HepG2 (cell line): Measurements from ENCODE around the gene CD19. TPM values are rescaled to one million over a fixed set of nuclear protein-coding genes. Genes with fewer than 3 reads are reported as not detected.

Source experiments
- ATAC-seq: fragments of 200-7000 bp; cut with Tn5 transposase; 3 replicates; pipeline ENCODE4 v1.9.1; 2020; ENCODE audit warnings: mild to moderate bottlenecking, moderate library complexity
- BruUV-seq: library from RNA; stranded (reverse); fragments of 400-500 nt; replicated peaks from 2 replicates; lab custom pipeline; 2021; lab: Mats Ljungman, UMichigan
- CTCF ChIA-PET: fragments of 300-600 bp; formaldehyde crosslinking; extraction: SDS; loops from one replicate; lab custom pipeline; 2021; ENCODE audit warnings: low total read pairs, inconsistent platforms, low intra/inter-chr PET ratio; lab: Yijun Ruan, JAX
- POLR2A ChIA-PET: fragments of 350-600 bp; sonication (Branson Sonifier 250); formaldehyde crosslinking; loops from one replicate; lab custom pipeline; 2020; ENCODE audit warnings: antibody characterized with exemption, inconsistent platforms; lab: Yijun Ruan, JAX
- DNase-seq: peaks from one replicate; pipeline ENCODE4 v3.0.0-alpha.2; 2015; ENCODE audit warnings: low spot score
- FAIRE-seq: peaks from 3 replicates; lab custom pipeline; 2011; peaks lifted over from hg19 to GRCh38; lab: Jason Lieb, UNC
- H2AFZ ChIP-seq: one replicate; pipeline ENCODE4 v1.6.1; 2011; ENCODE audit warnings: low read length, inconsistent platforms
- H3K27ac ChIP-seq: fragments of 300-600 bp; 3 replicates; pipeline ENCODE4 v1.8.0; 2011; ENCODE audit warnings: mixed run types, mild to moderate bottlenecking, mixed read lengths, low read length, inconsistent platforms; ENCODE audit not compliant: insufficient read depth; ENCODE audit errors: extremely low read length
- H3K27me3 ChIP-seq, 2 experiments: fragments of 200-600 bp in 1 of 2; 2 replicates in 1 of 2; 3 replicates in 1 of 2; pipeline versions ENCODE4 v1.6.0 to v1.8.0; 2011; ENCODE audit warnings: low read length in 2 of 2, mild to moderate bottlenecking in 2 of 2, moderate library complexity in 2 of 2, inconsistent platforms in 1 of 2; ENCODE audit not compliant: insufficient read depth in 2 of 2, control insufficient read depth in 1 of 2
- H3K36me3 ChIP-seq, 2 experiments: fragments of 200-600 bp in 1 of 2; replicated peaks in 1 of 2; 2 replicates in 1 of 2; 3 replicates in 1 of 2; pipeline versions ENCODE4 v1.5.1 to v1.8.0; 2011; ENCODE audit warnings: low read length in 2 of 2, inconsistent platforms in 1 of 2; ENCODE audit not compliant: insufficient read depth in 2 of 2, control insufficient read depth in 1 of 2
- H3K4me1 ChIP-seq: 2 replicates; pipeline ENCODE4 v1.5.1; 2012; ENCODE audit warnings: low read length, inconsistent platforms; ENCODE audit not compliant: insufficient read depth
- H3K4me2 ChIP-seq: 2 replicates; pipeline ENCODE4 v1.6.0; 2011; ENCODE audit warnings: low read depth, low read length, inconsistent platforms
- H3K4me3 ChIP-seq, 3 experiments: fragments of 200-600 bp in 1 of 3; sonication (generic), shearing (Covaris generic) in 1 of 3; replicated peaks in 1 of 3; 2 replicates each; pipeline ENCODE4 v1.5.1; 2011 to 2016; ENCODE audit warnings: low read length in 3 of 3, inconsistent platforms in 2 of 3, low read depth in 2 of 3, mild to moderate bottlenecking in 2 of 3, control low read depth in 1 of 3, mixed read lengths in 1 of 3; ENCODE audit not compliant: insufficient read depth in 1 of 3
- H3K79me2 ChIP-seq: one replicate; pipeline ENCODE4 v1.6.1; 2011; ENCODE audit warnings: low read length, inconsistent platforms; ENCODE audit not compliant: insufficient read depth
- H3K9ac ChIP-seq: 2 replicates; pipeline ENCODE4 v1.6.0; 2011; ENCODE audit warnings: mild to moderate bottlenecking, low read depth, low read length, inconsistent platforms; ENCODE audit not compliant: insufficient read depth
- H3K9me3 ChIP-seq: 2 replicates; pipeline ENCODE4 v1.5.1; 2012; ENCODE audit warnings: mild to moderate bottlenecking, low read length
- H4K20me1 ChIP-seq: 2 replicates; pipeline ENCODE4 v1.6.0; 2011; ENCODE audit warnings: inconsistent platforms, mild to moderate bottlenecking, low read length, moderate library complexity; ENCODE audit not compliant: insufficient read depth
- CAMTA2 ChIP-seq: sonication (generic); formaldehyde crosslinking; IDR thresholded peaks from 2 replicates; pipeline ENCODE4 v1.4.0; 2020; ENCODE audit warnings: mild to moderate bottlenecking, missing genetic modification reagents, borderline replicate concordance
- MAZ ChIP-seq, 2 experiments: sonication (generic) in 1 of 2; formaldehyde crosslinking in 1 of 2; IDR thresholded peaks; 2 replicates each; pipeline versions ENCODE4 v1.5.0 to v1.6.1; 2012 to 2020; ENCODE audit warnings: low read depth in 2 of 2, mild to moderate bottlenecking in 2 of 2, borderline replicate concordance in 1 of 2, improper control_type of control experiment in 1 of 2, low read length in 1 of 2, missing genetic modification reagents in 1 of 2, moderate library complexity in 1 of 2
- MED13 ChIP-seq: sonication (generic); formaldehyde crosslinking; IDR thresholded peaks from 2 replicates; pipeline ENCODE4 v1.5.0; 2020; ENCODE audit warnings: missing genetic modification reagents
- REL ChIP-seq: sonication (generic); formaldehyde crosslinking; conservative IDR thresholded peaks from 2 replicates; pipeline ENCODE4 v1.8.0; 2022; ENCODE audit warnings: mild to moderate bottlenecking, missing genetic modification reagents, moderate library complexity
- SIN3A ChIP-seq: IDR thresholded peaks from 2 replicates; pipeline ENCODE4 v1.6.1; 2011; ENCODE audit warnings: low read depth, mild to moderate bottlenecking, control low read depth, low read length, borderline replicate concordance
- SNAI1 ChIP-seq: sonication (generic); formaldehyde crosslinking; IDR thresholded peaks from 2 replicates; pipeline ENCODE4 v1.5.0; 2020; ENCODE audit warnings: mild to moderate bottlenecking, missing genetic modification reagents, borderline replicate concordance
- THYN1 ChIP-seq: sonication (generic); formaldehyde crosslinking; IDR thresholded peaks from 2 replicates; pipeline ENCODE4 v1.8.1; 2023; ENCODE audit warnings: low read depth, mild to moderate bottlenecking, moderate library complexity, missing genetic modification reagents, borderline replicate concordance
- TP53 ChIP-seq: sonication (generic); formaldehyde crosslinking; conservative IDR thresholded peaks from 2 replicates; pipeline ENCODE4 v1.4.0; 2020; ENCODE audit warnings: missing genetic modification reagents
- ZC3H13 ChIP-seq: sonication (generic); formaldehyde crosslinking; IDR thresholded peaks from 2 replicates; pipeline ENCODE4 v1.8.1; 2023; ENCODE audit warnings: mild to moderate bottlenecking, missing genetic modification reagents, moderate library complexity
- ZFP41 ChIP-seq: sonication (generic); formaldehyde crosslinking; IDR thresholded peaks from 2 replicates; pipeline ENCODE4 v1.4.0; 2020; ENCODE audit warnings: mild to moderate bottlenecking, missing genetic modification reagents, borderline replicate concordance
- ZNF670 ChIP-seq: sonication (generic); formaldehyde crosslinking; IDR thresholded peaks from 2 replicates; pipeline ENCODE4 v1.8.0; 2022; ENCODE audit warnings: mild to moderate bottlenecking, missing genetic modification reagents, borderline replicate concordance
- WGBS: methylation state at CpG from one replicate; pipeline ENCODE4 v1.1.6; 2017; ENCODE audit warnings: low lambda C conversion rate; 5-methylcytosine and 5-hydroxymethylcytosine counted together
- in situ Hi-C: cut with HindIII; loops from 2 replicates; pipeline ENCODE4 v1.10.0; 2017; ENCODE audit warnings: low pct_unique_long_range_greater_than_20kb; ENCODE audit not compliant: extremely low pct_ligation_motif_present
- intact Hi-C: fragments of 100-400 bp; cut with micrococcal nuclease; formaldehyde crosslinking; loops from one replicate; pipeline ENCODE4 v1.10.0; 2022; ENCODE audit not compliant: unreplicated experiment
- polyA plus RNA-seq, 8 experiments: library from polyadenylated mRNA; depleted of rRNA in 3 of 8; stranded (reverse) in 7 of 8; unstranded in 1 of 8; fragments of >200 nt; fragmentation: Illumina TruSeq in 4 of 8; extraction: Trizol in 4 of 8; gene quantifications; 2 replicates each; pipeline versions ENCODE4 v1.2.1 to v1.2.3, GENCODE V29; 2011 to 2016; ENCODE audit warnings: low read depth in 4 of 8, missing spikeins in 1 of 8, mixed read lengths in 1 of 8; ENCODE audit not compliant: insufficient read depth in 1 of 8
- total RNA-seq, 5 experiments: library from RNA; depleted of rRNA; stranded (reverse); fragments of >200 nt; fragmentation: Illumina TruSeq; extraction: Trizol; gene quantifications; 2 replicates each; pipeline ENCODE4 v1.2.3, GENCODE V29; 2016; ENCODE audit warnings: low read depth in 1 of 5
- TF ChIP-seq, protein P1 (sequence below): sonication (generic); formaldehyde crosslinking; IDR thresholded peaks from 2 replicates; pipeline ENCODE4 v1.5.1; 2020; ENCODE audit warnings: mild to moderate bottlenecking, missing genetic modification reagents, borderline replicate concordance
- TF ChIP-seq, protein P2 (sequence below): sonication (generic); formaldehyde crosslinking; IDR thresholded peaks from 2 replicates; pipeline ENCODE4 v1.4.0; 2020; ENCODE audit warnings: missing genetic modification reagents
- TF ChIP-seq, protein P3 (sequence below): sonication (generic); formaldehyde crosslinking; IDR thresholded peaks from 2 replicates; pipeline ENCODE4 v1.5.1; 2020; ENCODE audit warnings: missing genetic modification reagents, mild to moderate bottlenecking, borderline replicate concordance

Gene CD19
- total and polyA plus RNA-seq, 2 of the 13 experiments (the other 11 are each of a cell fraction or from before 2014, with no cell fraction given): 0.55 to 1.1 TPM

DNA sequence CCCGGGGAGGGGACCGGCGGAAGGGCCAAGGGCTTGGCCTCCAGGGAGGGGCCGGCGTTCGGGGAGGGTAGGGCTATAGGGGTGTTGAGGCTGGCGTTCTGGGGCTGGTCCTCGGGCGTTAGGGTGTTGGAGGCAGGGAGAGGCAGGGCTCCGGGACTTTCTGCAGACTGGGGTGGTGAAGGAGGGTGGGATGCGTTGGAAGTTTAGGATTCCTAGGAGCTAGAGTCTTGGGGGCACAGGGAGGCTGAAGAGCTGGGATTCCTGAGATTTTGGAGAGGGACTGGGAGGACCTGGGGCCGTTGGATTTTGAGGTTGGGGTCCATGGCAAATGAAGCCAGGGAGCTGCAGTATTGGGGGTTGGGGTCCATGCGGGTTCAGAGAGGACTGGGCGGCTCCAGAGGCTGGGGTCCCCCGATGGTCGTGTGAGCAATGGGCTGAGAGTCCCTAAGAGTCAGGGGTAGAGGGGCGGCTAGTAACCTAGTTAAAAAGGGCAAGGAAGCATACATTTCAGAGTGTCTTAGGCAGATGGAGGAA, 19.7 kb downstream of the CD19 start:
- H2AFZ ChIP-seq: no peak overlapping the region
- intact Hi-C loops: no loop called here
- TF ChIP-seq TP53 (CRISPR knock-in tag) (no peak), SIN3A (peak; percentile 54; the same call in 1 of the 2 replicates), ZFP41 (CRISPR knock-in tag) (no peak), ZNF670 (CRISPR knock-in tag) (no peak), REL (CRISPR knock-in tag) (0 out of 2 replicates have a peak, but pooled peaks have one; percentile 3), SNAI1 (peak; percentile 82; the same call in 1 of the 2 replicates), MED13 (CRISPR knock-in tag) (peak; percentile 4; the same call in 1 of the 2 replicates), MAZ (IDR thresholded peaks at IDR 0.05; ENCODE audit: borderline replicate concordance, low read depth, low read length) (0 out of 2 replicates have a peak, but pooled peaks have one; percentile 15), MAZ (CRISPR knock-in tag; IDR thresholded peaks at IDR 0.05; ENCODE audit: low read depth) (no peak), THYN1 (no peak), CAMTA2 (CRISPR knock-in tag) (peak; percentile 69; the same call in 1 of the 2 replicates), ZC3H13 (CRISPR knock-in tag) (0 out of 2 replicates have a peak, but pooled peaks have one; percentile 29)
- TF ChIP-seq, protein P1, sequence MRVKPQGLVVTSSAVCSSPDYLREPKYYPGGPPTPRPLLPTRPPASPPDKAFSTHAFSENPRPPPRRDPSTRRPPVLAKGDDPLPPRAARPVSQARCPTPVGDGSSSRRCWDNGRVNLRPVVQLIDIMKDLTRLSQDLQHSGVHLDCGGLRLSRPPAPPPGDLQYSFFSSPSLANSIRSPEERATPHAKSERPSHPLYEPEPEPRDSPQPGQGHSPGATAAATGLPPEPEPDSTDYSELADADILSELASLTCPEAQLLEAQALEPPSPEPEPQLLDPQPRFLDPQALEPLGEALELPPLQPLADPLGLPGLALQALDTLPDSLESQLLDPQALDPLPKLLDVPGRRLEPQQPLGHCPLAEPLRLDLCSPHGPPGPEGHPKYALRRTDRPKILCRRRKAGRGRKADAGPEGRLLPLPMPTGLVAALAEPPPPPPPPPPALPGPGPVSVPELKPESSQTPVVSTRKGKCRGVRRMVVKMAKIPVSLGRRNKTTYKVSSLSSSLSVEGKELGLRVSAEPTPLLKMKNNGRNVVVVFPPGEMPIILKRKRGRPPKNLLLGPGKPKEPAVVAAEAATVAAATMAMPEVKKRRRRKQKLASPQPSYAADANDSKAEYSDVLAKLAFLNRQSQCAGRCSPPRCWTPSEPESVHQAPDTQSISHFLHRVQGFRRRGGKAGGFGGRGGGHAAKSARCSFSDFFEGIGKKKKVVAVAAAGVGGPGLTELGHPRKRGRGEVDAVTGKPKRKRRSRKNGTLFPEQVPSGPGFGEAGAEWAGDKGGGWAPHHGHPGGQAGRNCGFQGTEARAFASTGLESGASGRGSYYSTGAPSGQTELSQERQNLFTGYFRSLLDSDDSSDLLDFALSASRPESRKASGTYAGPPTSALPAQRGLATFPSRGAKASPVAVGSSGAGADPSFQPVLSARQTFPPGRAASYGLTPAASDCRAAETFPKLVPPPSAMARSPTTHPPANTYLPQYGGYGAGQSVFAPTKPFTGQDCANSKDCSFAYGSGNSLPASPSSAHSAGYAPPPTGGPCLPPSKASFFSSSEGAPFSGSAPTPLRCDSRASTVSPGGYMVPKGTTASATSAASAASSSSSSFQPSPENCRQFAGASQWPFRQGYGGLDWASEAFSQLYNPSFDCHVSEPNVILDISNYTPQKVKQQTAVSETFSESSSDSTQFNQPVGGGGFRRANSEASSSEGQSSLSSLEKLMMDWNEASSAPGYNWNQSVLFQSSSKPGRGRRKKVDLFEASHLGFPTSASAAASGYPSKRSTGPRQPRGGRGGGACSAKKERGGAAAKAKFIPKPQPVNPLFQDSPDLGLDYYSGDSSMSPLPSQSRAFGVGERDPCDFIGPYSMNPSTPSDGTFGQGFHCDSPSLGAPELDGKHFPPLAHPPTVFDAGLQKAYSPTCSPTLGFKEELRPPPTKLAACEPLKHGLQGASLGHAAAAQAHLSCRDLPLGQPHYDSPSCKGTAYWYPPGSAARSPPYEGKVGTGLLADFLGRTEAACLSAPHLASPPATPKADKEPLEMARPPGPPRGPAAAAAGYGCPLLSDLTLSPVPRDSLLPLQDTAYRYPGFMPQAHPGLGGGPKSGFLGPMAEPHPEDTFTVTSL (CRISPR knock-in tag): 0 out of 2 replicates have a peak, but pooled peaks have one; percentile 19
- TF ChIP-seq, protein P2, sequence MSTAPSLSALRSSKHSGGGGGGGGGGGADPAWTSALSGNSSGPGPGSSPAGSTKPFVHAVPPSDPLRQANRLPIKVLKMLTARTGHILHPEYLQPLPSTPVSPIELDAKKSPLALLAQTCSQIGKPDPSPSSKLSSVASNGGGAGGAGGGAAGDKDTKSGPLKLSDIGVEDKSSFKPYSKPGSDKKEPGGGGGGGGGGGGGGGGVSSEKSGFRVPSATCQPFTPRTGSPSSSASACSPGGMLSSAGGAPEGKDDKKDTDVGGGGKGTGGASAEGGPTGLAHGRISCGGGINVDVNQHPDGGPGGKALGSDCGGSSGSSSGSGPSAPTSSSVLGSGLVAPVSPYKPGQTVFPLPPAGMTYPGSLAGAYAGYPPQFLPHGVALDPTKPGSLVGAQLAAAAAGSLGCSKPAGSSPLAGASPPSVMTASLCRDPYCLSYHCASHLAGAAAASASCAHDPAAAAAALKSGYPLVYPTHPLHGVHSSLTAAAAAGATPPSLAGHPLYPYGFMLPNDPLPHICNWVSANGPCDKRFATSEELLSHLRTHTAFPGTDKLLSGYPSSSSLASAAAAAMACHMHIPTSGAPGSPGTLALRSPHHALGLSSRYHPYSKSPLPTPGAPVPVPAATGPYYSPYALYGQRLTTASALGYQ (CRISPR knock-in tag): no peak
- TF ChIP-seq, protein P3, sequence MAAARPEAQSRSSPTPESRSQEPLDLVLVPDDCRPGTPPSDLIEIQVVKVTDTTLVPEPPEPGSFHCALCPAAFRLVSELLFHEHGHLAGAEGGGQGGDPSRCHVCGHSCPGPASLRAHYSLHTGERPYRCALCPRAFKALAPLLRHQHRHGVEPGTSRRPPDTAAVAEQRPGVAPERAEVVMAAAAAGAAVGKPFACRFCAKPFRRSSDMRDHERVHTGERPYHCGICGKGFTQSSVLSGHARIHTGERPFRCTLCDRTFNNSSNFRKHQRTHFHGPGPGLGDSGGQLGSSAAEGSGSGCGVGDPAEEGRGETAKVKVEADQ: no peak

More for the DNA sequence above, 19.7 kb downstream of the CD19 start:
- Histone ChIP-seq H3K9ac (peak overlapping the region; percentile 90), H3K4me1 (peaks cover 46% of the 10 kb centered on the region), H3K79me2 (peaks cover 15% of the 10 kb centered on the region), H3K4me3 (peak overlapping the region; percentile 93 to 99 (median 97)), H3K4me2 (peak overlapping the region; percentile 93), H4K20me1 (no peaks in the 10 kb centered on the region), H3K27me3 (no peaks in the 10 kb centered on the region; a peak in 1 of 5 replicates), H3K9me3 (no peaks in the 10 kb centered on the region), H3K36me3 (peaks cover 18 to 33% of the 10 kb centered on the region in 2 experiments), H3K27ac (peak overlapping the region; percentile 67)
- in situ Hi-C loops: no loop called here
- ATAC-seq (no peak; the same call in 2 of the 3 replicates), DNase-seq (no peak), FAIRE-seq (no peak)
- POLR2A ChIA-PET: interaction anchor here (1.0 to 2.5 kb wide), 5 partner anchors 15 to 113 kb away, joined by 3 to 14 read pairs (median 8); partner anchors contain the start of gene TUFM
- CTCF ChIA-PET: no interaction called here
- under 1% methylated on average over 17 of the region's 17 CpGs for WGBS
- no TSS peak for BruUV-seq
